H9 (cell line): Measurements from ENCODE around the gene SELENBP1. TPM values are rescaled to one million over a fixed set of nuclear protein-coding genes. Genes with fewer than 3 reads are reported as not detected.

Experiments
- DNase-seq: peaks from one replicate; pipeline ENCODE4 v3.0.0-alpha.2; 2017
- H2AFZ ChIP-seq: one replicate; pipeline ENCODE4 v1.6.1; 2013; ENCODE audit warnings: mild to moderate bottlenecking, low read length, control low read depth, moderate library complexity
- H2AK5ac ChIP-seq: 2 replicates; pipeline ENCODE4 v1.6.1; 2013; ENCODE audit warnings: low read length, control low read depth, mixed read lengths; ENCODE audit not compliant: insufficient read length
- H2BK120ac ChIP-seq: one replicate; pipeline ENCODE4 v1.6.1; 2013; ENCODE audit warnings: low read depth, mild to moderate bottlenecking, low read length, control low read depth, inconsistent platforms; ENCODE audit not compliant: poor library complexity, severe bottlenecking
- H2BK12ac ChIP-seq: 2 replicates; pipeline ENCODE4 v1.6.1; 2013; ENCODE audit warnings: low read length, control low read depth, mixed read lengths, low read depth; ENCODE audit not compliant: insufficient read length
- H2BK15ac ChIP-seq: 2 replicates; pipeline ENCODE4 v1.6.1; 2013; ENCODE audit warnings: low read depth, low read length, control low read depth
- H2BK20ac ChIP-seq: one replicate; pipeline ENCODE4 v1.6.1; 2013; ENCODE audit warnings: low read depth, mild to moderate bottlenecking, low read length, control low read depth, inconsistent platforms; ENCODE audit not compliant: poor library complexity, severe bottlenecking
- H2BK5ac ChIP-seq: 2 replicates; pipeline ENCODE4 v1.6.1; 2013; ENCODE audit warnings: low read length, control low read depth, mixed read lengths; ENCODE audit not compliant: insufficient read length
- H3K14ac ChIP-seq: 2 replicates; pipeline ENCODE4 v1.6.1; 2013; ENCODE audit warnings: low read length, control low read depth; ENCODE audit not compliant: insufficient read depth
- H3K18ac ChIP-seq: 2 replicates; pipeline ENCODE4 v1.6.1; 2013; ENCODE audit warnings: low read depth, mild to moderate bottlenecking, mixed read lengths, low read length, control low read depth; ENCODE audit not compliant: insufficient read length
- H3K23ac ChIP-seq: 2 replicates; pipeline ENCODE4 v1.6.1; 2013; ENCODE audit warnings: low read length, control low read depth, mixed read lengths, low read depth; ENCODE audit not compliant: insufficient read length
- H3K23me2 ChIP-seq: 2 replicates; pipeline ENCODE4 v1.6.1; 2013; ENCODE audit warnings: low read depth, mild to moderate bottlenecking, mixed read lengths, low read length, control low read depth; ENCODE audit not compliant: insufficient read length, poor library complexity, severe bottlenecking
- H3K27ac ChIP-seq: 2 replicates; pipeline ENCODE4 v1.5.1; 2013; ENCODE audit warnings: low read length, control low read depth, mixed read lengths, low read depth; ENCODE audit not compliant: insufficient read length
- H3K27me3 ChIP-seq: 2 replicates; pipeline ENCODE4 v1.6.1; 2013; ENCODE audit warnings: low read length, control low read depth, inconsistent platforms; ENCODE audit not compliant: insufficient read depth
- H3K4ac ChIP-seq: 2 replicates; pipeline ENCODE4 v1.6.1; 2013; ENCODE audit warnings: low read depth, mild to moderate bottlenecking, control low read depth, inconsistent platforms, low read length, moderate library complexity
- H3K4me1 ChIP-seq: 2 replicates; pipeline ENCODE4 v1.6.1; 2013; ENCODE audit warnings: low read length, control low read depth, inconsistent platforms; ENCODE audit not compliant: insufficient read depth
- H3K4me2 ChIP-seq: 2 replicates; pipeline ENCODE4 v1.6.1; 2013; ENCODE audit warnings: low read length, control low read depth, mixed read lengths; ENCODE audit not compliant: insufficient read length, insufficient read depth
- H3K56ac ChIP-seq: 2 replicates; pipeline ENCODE4 v1.6.1; 2013; ENCODE audit warnings: low read depth, mild to moderate bottlenecking, mixed read lengths, low read length, control low read depth; ENCODE audit not compliant: insufficient read length
- H3K79me1 ChIP-seq: 2 replicates; pipeline ENCODE4 v1.6.1; 2013; ENCODE audit warnings: low read depth, mild to moderate bottlenecking, moderate library complexity, low read length, control low read depth, inconsistent platforms; ENCODE audit not compliant: insufficient read depth, poor library complexity, severe bottlenecking
- H3K79me2 ChIP-seq: 2 replicates; pipeline ENCODE4 v1.6.1; 2013; ENCODE audit warnings: low read length, control low read depth, inconsistent platforms; ENCODE audit not compliant: insufficient read depth
- H3K9ac ChIP-seq: 2 replicates; pipeline ENCODE4 v1.6.1; 2013; ENCODE audit warnings: low read length, control low read depth, mixed read lengths; ENCODE audit not compliant: insufficient read length; ENCODE audit errors: extremely low read depth
- H3K9me3 ChIP-seq: one replicate; pipeline ENCODE4 v1.6.1; 2013; ENCODE audit warnings: low read depth, low read length, inconsistent platforms; ENCODE audit not compliant: control insufficient read depth
- H3T11ph ChIP-seq: one replicate; pipeline ENCODE4 v1.6.1; 2013; ENCODE audit warnings: mild to moderate bottlenecking, low read length, control low read depth, inconsistent platforms
- H4K20me1 ChIP-seq: one replicate; pipeline ENCODE4 v1.6.1; 2013; ENCODE audit not compliant: control insufficient read depth, insufficient read length, insufficient read depth
- H4K5ac ChIP-seq: 2 replicates; pipeline ENCODE4 v1.6.1; 2013; ENCODE audit warnings: low read depth, mild to moderate bottlenecking, mixed read lengths, low read length, control low read depth; ENCODE audit not compliant: insufficient read length
- H4K8ac ChIP-seq: replicated peaks from 2 replicates; pipeline ENCODE4 v1.6.1; 2013; ENCODE audit warnings: low read length, control low read depth, mixed read lengths, low read depth; ENCODE audit not compliant: insufficient read length
- H4K91ac ChIP-seq: 2 replicates; pipeline ENCODE4 v1.6.1; 2013; ENCODE audit warnings: low read depth, mild to moderate bottlenecking, moderate library complexity, mixed read lengths, low read length, control low read depth; ENCODE audit not compliant: insufficient read length
- H3K27ac Mint-ChIP-seq, 3 experiments: 2 replicates in 2 of 3; 3 replicates in 1 of 3; pipeline ENCODE4 v1.8.0; 2020 to 2021; ENCODE audit warnings: mixed read lengths in 3 of 3, mild to moderate bottlenecking in 1 of 3, moderate library complexity in 1 of 3
- H3K27me3 Mint-ChIP-seq: 2 replicates; pipeline ENCODE4 v1.8.0; 2021; ENCODE audit warnings: low read depth, mild to moderate bottlenecking, moderate library complexity, mixed read lengths
- H3K36me3 Mint-ChIP-seq, 3 experiments: 2 replicates in 2 of 3; 3 replicates in 1 of 3; pipeline ENCODE4 v1.8.0; 2020 to 2021; ENCODE audit warnings: low read depth in 3 of 3, mixed read lengths in 3 of 3; ENCODE audit not compliant: insufficient read depth in 1 of 3
- H3K4me1 Mint-ChIP-seq, 2 experiments: 2 replicates each; pipeline ENCODE4 v1.8.0; 2020; ENCODE audit warnings: mixed read lengths in 2 of 2
- H3K4me3 Mint-ChIP-seq, 2 experiments: 2 replicates in 1 of 2; 3 replicates in 1 of 2; pipeline ENCODE4 v1.8.0; 2020 to 2021; ENCODE audit warnings: mild to moderate bottlenecking in 2 of 2, mixed read lengths in 2 of 2, moderate library complexity in 1 of 2
- H3K9me3 Mint-ChIP-seq, 2 experiments: 2 replicates in 1 of 2; 3 replicates in 1 of 2; pipeline ENCODE4 v1.8.0; 2020; ENCODE audit warnings: mild to moderate bottlenecking in 2 of 2, mixed read lengths in 2 of 2, moderate library complexity in 1 of 2
- CTCF ChIP-seq: fragments of 200-600 bp; sonication (generic); conservative IDR thresholded peaks from 3 replicates; pipeline ENCODE4 v1.8.0; 2021; ENCODE audit warnings: antibody characterized with exemption, mild to moderate bottlenecking
- WGBS: extraction: QIAGEN DNeasy Blood & Tissue Kit; methylation state at CpG from one replicate; pipeline ENCODE4 v1.1.7; 2013; ENCODE audit warnings: missing lambda C conversion rate, low lambda C conversion rate, mixed read lengths; ENCODE audit not compliant: insufficient read length; ENCODE audit errors: extremely low coverage; 5-methylcytosine and 5-hydroxymethylcytosine counted together
- total RNA-seq: library from RNA; stranded (reverse); gene quantifications from 2 replicates; pipeline ENCODE4 v1.2.1, GENCODE V29; 2021

The SELENBP1 gene
- total RNA-seq, 1 experiment from 2014 or later = 14.2 TPM

GRCh38 chr1:151369302-151369610, 3.2 kb downstream of the SELENBP1 start:
- Mint-ChIP-seq H3K4me3 (no peak overlapping the region), H3K27me3 (no peaks in the 10 kb centered on the region), H3K36me3 (peaks cover 2 to 18% (median 14%) of the 10 kb centered on the region in 3 experiments), H3K9me3 (no peaks in the 10 kb centered on the region; a peak in 1 of 5 replicates), H3K27ac (no peak overlapping the region), H3K4me1 (peaks cover 15 to 33% of the 10 kb centered on the region in 2 experiments)
- Histone ChIP-seq H2AK5ac (no peak overlapping the region), H4K20me1 (no peaks in the 10 kb centered on the region), H3K4ac (no peak overlapping the region), H3K14ac (no peak overlapping the region), H2BK5ac (no peak overlapping the region), H3K9me3 (no peaks in the 10 kb centered on the region), H4K91ac (no peak overlapping the region), H4K5ac (no peak overlapping the region), H3K18ac (no peak overlapping the region), H3T11ph (no peak overlapping the region), H3K79me2 (no peaks in the 10 kb centered on the region), H2BK12ac (no peak overlapping the region), H4K8ac (no peak overlapping the region), H3K23me2 (no peaks in the 10 kb centered on the region), H2AFZ (no peak overlapping the region), H2BK20ac (no peak overlapping the region), H3K4me2 (no peak overlapping the region), H2BK120ac (no peak overlapping the region), H2BK15ac (no peak overlapping the region), H3K23ac (no peak overlapping the region), H3K4me1 (no peaks in the 10 kb centered on the region), H3K79me1 (no peaks in the 10 kb centered on the region), H3K27me3 (no peaks in the 10 kb centered on the region), H3K9ac (no peak overlapping the region), H3K27ac (no peak overlapping the region), H3K56ac (no peak overlapping the region)
- DNase-seq = no peak
- TF ChIP-seq CTCF = no peak
- no CpG with 5 or more reads among the region's 7 CpGs for WGBS
